ENCODE data around the gene FGD4. TPM values are rescaled to one million over a fixed set of nuclear protein-coding genes. Genes with fewer than 3 reads are reported as not detected.
A peak's percentile ranks its signal among the peaks of the same experiment; 100 is the strongest.

The FGD4 gene
- total and polyA plus RNA-seq, 5 donors from 2014 or later: 0.02 to 0.67 TPM; not detected in 3

GRCh38 chr12:32680787-32681186 lies 281.4 kb downstream of the FGD4 start:
- Histone ChIP-seq H3K36me3 (ENCODE audit: control insufficient read depth, insufficient read depth, low read length) (no peaks in the 10 kb centered on the region), H3K27me3 (ENCODE audit: control insufficient read depth, insufficient read depth, low read length) (no peaks in the 10 kb centered on the region), H3K4me1 (ENCODE audit: control insufficient read depth, insufficient read depth, low read length, poor library complexity, severe bottlenecking) (peaks cover 14% of the 10 kb centered on the region), H3K4me3 (ENCODE audit: low read depth, low read length) (peak overlapping the region; percentile 88), H3K9me3 (ENCODE audit: control insufficient read depth in 2 of 2, low read length in 2 of 2) (no peaks in the 10 kb centered on the region), H3K27ac (ENCODE audit: insufficient read depth, low read length, poor library complexity, severe bottlenecking) (no peak overlapping the region)
- no peak for ATAC-seq (ENCODE audit: low read depth in 2 of 2)
- H3K4me3 Mint-ChIP-seq: peak overlapping the region; percentile 89 to 99 (median 95)
- H3K27ac Mint-ChIP-seq: peak overlapping the region in 2 of 3 donors; percentile 17 to 85
- no peaks in the 10 kb centered on the region for H3K27me3 Mint-ChIP-seq
- DNase-seq: no peak
- H3K9me3 Mint-ChIP-seq: peaks cover 0 to 1% (median 0%) of the 10 kb centered on the region in 7 donors
- H3K4me1 Mint-ChIP-seq: peaks cover 20 to 44% (median 27%) of the 10 kb centered on the region in 4 donors
- peaks cover 8% of the 10 kb centered on the region for H3K36me3 Mint-ChIP-seq

- Mint-ChIP-seq H3K4me3 (peak overlapping the region in 3 of 4 donors; percentile 8 to 99 (median 41)), H3K27me3 (no peaks in the 10 kb centered on the region), H3K4me1 (peaks cover 20 to 46% (median 29%) of the 10 kb centered on the region in 4 donors), H3K9me3 (peaks cover 0 to 1% (median 0%) of the 10 kb centered on the region in 7 donors), H3K27ac (peak overlapping the region in 2 of 3 donors; percentile 17 to 85), H3K36me3 (peaks cover 10% of the 10 kb centered on the region)
- no peak for DNase-seq
- no peak for ATAC-seq (ENCODE audit: low read depth in 2 of 2)
- H3K27me3 ChIP-seq (ENCODE audit: control insufficient read depth, insufficient read depth, low read length): no peaks in the 10 kb centered on the region
- no peak overlapping the region for H3K4me3 ChIP-seq (ENCODE audit: low read depth, low read length)
- no peak overlapping the region for H3K27ac ChIP-seq (ENCODE audit: insufficient read depth, low read length, poor library complexity, severe bottlenecking)
- H3K36me3 ChIP-seq (ENCODE audit: control insufficient read depth, insufficient read depth, low read length): no peaks in the 10 kb centered on the region
- H3K4me1 ChIP-seq (ENCODE audit: control insufficient read depth, insufficient read depth, low read length, poor library complexity, severe bottlenecking): peaks cover 14% of the 10 kb centered on the region
- H3K9me3 ChIP-seq (ENCODE audit: control insufficient read depth in 2 of 2, low read length in 2 of 2): no peaks in the 10 kb centered on the region
Observed at GRCh38 chr12:32681272-32681671, 281.9 kb downstream of the FGD4 start.

- Histone ChIP-seq H3K27ac (ENCODE audit: insufficient read depth, low read length, poor library complexity, severe bottlenecking) (no peak overlapping the region), H3K4me3 (ENCODE audit: low read depth, low read length) (no peak overlapping the region), H3K36me3 (ENCODE audit: control insufficient read depth, insufficient read depth, low read length) (no peaks in the 10 kb centered on the region), H3K9me3 (ENCODE audit: control insufficient read depth in 2 of 2, low read length in 2 of 2) (no peaks in the 10 kb centered on the region), H3K4me1 (ENCODE audit: control insufficient read depth, insufficient read depth, low read length, poor library complexity, severe bottlenecking) (no peaks in the 10 kb centered on the region), H3K27me3 (ENCODE audit: control insufficient read depth, insufficient read depth, low read length) (no peaks in the 10 kb centered on the region)
- Mint-ChIP-seq H3K27me3 (no peaks in the 10 kb centered on the region), H3K36me3 (peaks cover 22% of the 10 kb centered on the region), H3K9me3 (peaks cover 0 to 1% (median 0%) of the 10 kb centered on the region in 7 donors), H3K4me3 (peak overlapping the region in 2 of 4 donors; percentile 5 to 10), H3K4me1 (peaks cover 19 to 63% (median 39%) of the 10 kb centered on the region in 4 donors), H3K27ac (no peak overlapping the region)
- DNase-seq (no peak), ATAC-seq (ENCODE audit: low read depth in 2 of 2) (no peak)
Observed at GRCh38 chr12:32686340-32686739, 287.0 kb downstream of the FGD4 start.

- H3K27ac Mint-ChIP-seq: peak overlapping the region in 1 of 3 donors; percentile 67
- ATAC-seq (ENCODE audit: low read depth in 2 of 2): no peak
- no peaks in the 10 kb centered on the region for H3K27me3 Mint-ChIP-seq
- no peaks in the 10 kb centered on the region for H3K9me3 ChIP-seq (ENCODE audit: control insufficient read depth in 2 of 2, low read length in 2 of 2)
- H3K36me3 Mint-ChIP-seq: peaks cover 26% of the 10 kb centered on the region
- no peaks in the 10 kb centered on the region for H3K27me3 ChIP-seq (ENCODE audit: control insufficient read depth, insufficient read depth, low read length)
- peak overlapping the region in 1 of 4 donors; percentile 79 for H3K4me3 Mint-ChIP-seq
- no peaks in the 10 kb centered on the region for H3K36me3 ChIP-seq (ENCODE audit: control insufficient read depth, insufficient read depth, low read length)
- DNase-seq: no peak
- H3K27ac ChIP-seq (ENCODE audit: insufficient read depth, low read length, poor library complexity, severe bottlenecking): no peak overlapping the region
- peaks cover 0 to 1% (median 0%) of the 10 kb centered on the region in 7 donors for H3K9me3 Mint-ChIP-seq
- H3K4me3 ChIP-seq (ENCODE audit: low read depth, low read length): no peak overlapping the region
- peaks cover 31 to 70% (median 43%) of the 10 kb centered on the region in 4 donors for H3K4me1 Mint-ChIP-seq
- H3K4me1 ChIP-seq (ENCODE audit: control insufficient read depth, insufficient read depth, low read length, poor library complexity, severe bottlenecking): no peaks in the 10 kb centered on the region
Observed at GRCh38 chr12:32688786-32689185, 289.4 kb downstream of the FGD4 start.

GRCh38 chr12:32690927-32691326 lies 291.6 kb downstream of the FGD4 start:
- Mint-ChIP-seq H3K27me3 (no peaks in the 10 kb centered on the region), H3K27ac (no peak overlapping the region), H3K4me3 (no peak overlapping the region), H3K9me3 (no peaks in the 10 kb centered on the region), H3K36me3 (peaks cover 18% of the 10 kb centered on the region), H3K4me1 (peaks cover 39 to 65% (median 42%) of the 10 kb centered on the region in 4 donors)
- ATAC-seq (ENCODE audit: low read depth in 2 of 2): no peak
- Histone ChIP-seq H3K27ac (ENCODE audit: insufficient read depth, low read length, poor library complexity, severe bottlenecking) (no peak overlapping the region), H3K36me3 (ENCODE audit: control insufficient read depth, insufficient read depth, low read length) (no peaks in the 10 kb centered on the region), H3K27me3 (ENCODE audit: control insufficient read depth, insufficient read depth, low read length) (no peaks in the 10 kb centered on the region), H3K9me3 (ENCODE audit: control insufficient read depth in 2 of 2, low read length in 2 of 2) (no peaks in the 10 kb centered on the region), H3K4me3 (ENCODE audit: low read depth, low read length) (no peak overlapping the region), H3K4me1 (ENCODE audit: control insufficient read depth, insufficient read depth, low read length, poor library complexity, severe bottlenecking) (no peaks in the 10 kb centered on the region)
- DNase-seq: no peak

GRCh38 chr12:32692358-32692757 lies 293.0 kb downstream of the FGD4 start:
- H3K27ac ChIP-seq (ENCODE audit: insufficient read depth, low read length, poor library complexity, severe bottlenecking): no peak overlapping the region
- H3K4me3 Mint-ChIP-seq: no peak overlapping the region
- no peak overlapping the region for H3K4me3 ChIP-seq (ENCODE audit: low read depth, low read length)
- no peaks in the 10 kb centered on the region for H3K27me3 ChIP-seq (ENCODE audit: control insufficient read depth, insufficient read depth, low read length)
- no peaks in the 10 kb centered on the region for H3K4me1 ChIP-seq (ENCODE audit: control insufficient read depth, insufficient read depth, low read length, poor library complexity, severe bottlenecking)
- ATAC-seq (ENCODE audit: low read depth in 2 of 2): no peak
- H3K36me3 ChIP-seq (ENCODE audit: control insufficient read depth, insufficient read depth, low read length): no peaks in the 10 kb centered on the region
- no peaks in the 10 kb centered on the region for H3K27me3 Mint-ChIP-seq
- H3K4me1 Mint-ChIP-seq: peaks cover 33 to 57% (median 41%) of the 10 kb centered on the region in 4 donors
- DNase-seq: no peak
- peaks cover 7% of the 10 kb centered on the region for H3K36me3 Mint-ChIP-seq
- no peaks in the 10 kb centered on the region for H3K9me3 ChIP-seq (ENCODE audit: control insufficient read depth in 2 of 2, low read length in 2 of 2)
- no peaks in the 10 kb centered on the region for H3K9me3 Mint-ChIP-seq
- H3K27ac Mint-ChIP-seq: no peak overlapping the region

GRCh38 chr12:32693036-32693435 lies 293.7 kb downstream of the FGD4 start:
- H3K9me3 ChIP-seq (ENCODE audit: control insufficient read depth in 2 of 2, low read length in 2 of 2): no peaks in the 10 kb centered on the region
- no peak for ATAC-seq (ENCODE audit: low read depth in 2 of 2)
- H3K36me3 Mint-ChIP-seq: peaks cover 6% of the 10 kb centered on the region
- no peaks in the 10 kb centered on the region for H3K9me3 Mint-ChIP-seq
- no peaks in the 10 kb centered on the region for H3K4me1 ChIP-seq (ENCODE audit: control insufficient read depth, insufficient read depth, low read length, poor library complexity, severe bottlenecking)
- H3K36me3 ChIP-seq (ENCODE audit: control insufficient read depth, insufficient read depth, low read length): no peaks in the 10 kb centered on the region
- no peak overlapping the region for H3K4me3 ChIP-seq (ENCODE audit: low read depth, low read length)
- H3K4me3 Mint-ChIP-seq: no peak overlapping the region
- H3K27me3 ChIP-seq (ENCODE audit: control insufficient read depth, insufficient read depth, low read length): no peaks in the 10 kb centered on the region
- no peaks in the 10 kb centered on the region for H3K27me3 Mint-ChIP-seq
- H3K4me1 Mint-ChIP-seq: peaks cover 35 to 54% (median 41%) of the 10 kb centered on the region in 4 donors
- H3K27ac Mint-ChIP-seq: no peak overlapping the region
- no peak for DNase-seq
- no peak overlapping the region for H3K27ac ChIP-seq (ENCODE audit: insufficient read depth, low read length, poor library complexity, severe bottlenecking)
